Superior temporal gyrus (tissue), 1 donor: ENCODE results near the gene SLC34A1.
"Not testable (repeated sequence)": the region's sequence is repeated elsewhere in the genome, so short reads cannot be mapped to it uniquely, and the experiment has no call there.

ENCODE experiments used
- DNase-seq: peaks from one replicate; pipeline ENCODE4 v3.0.0-alpha.2; 2016; ENCODE audit errors: extremely low spot score

The SLC34A1 gene

GRCh38 chr5:177410575-177410974 is 26.3 kb downstream of the SLC34A1 start:
- DNase-seq = no peak

GRCh38 chr5:177412603-177413233 is 28.5 kb downstream of the SLC34A1 start:
- no peak for DNase-seq

- DNase-seq = no peak
Measured at GRCh38 chr5:177414481-177414880, 30.2 kb downstream of the SLC34A1 start.

GRCh38 chr5:177417081-177417480 is 32.8 kb downstream of the SLC34A1 start:
- DNase-seq = not testable (repeated sequence)

GRCh38 chr5:177419046-177419445 is 34.8 kb downstream of the SLC34A1 start:
- DNase-seq = no peak

- not testable (repeated sequence) for DNase-seq
Measured at GRCh38 chr5:177420472-177420871, 36.2 kb downstream of the SLC34A1 start.

- DNase-seq = no peak
Measured at GRCh38 chr5:177421062-177421798, 37.0 kb downstream of the SLC34A1 start.

- no peak for DNase-seq
Measured at GRCh38 chr5:177423671-177424070, 39.4 kb downstream of the SLC34A1 start.

- no peak for DNase-seq
Measured at GRCh38 chr5:177425196-177425800, 41.1 kb downstream of the SLC34A1 start.

GRCh38 chr5:177425801-177426565 is 41.7 kb downstream of the SLC34A1 start:
- peak; percentile 100 for DNase-seq

- DNase-seq = no peak
Measured at GRCh38 chr5:177426566-177427210, 42.5 kb downstream of the SLC34A1 start, which contains the start of gene GRK6. TSS of gene GRK6 (plus strand) at chr5:177426676. CDS start at chr5:177426846, 170 bp downstream.

GRCh38 chr5:177427211-177427822 is 43.1 kb downstream of the SLC34A1 start:
- DNase-seq = peak; percentile 14

- DNase-seq = no peak
Measured at GRCh38 chr5:177427919-177428573, 43.8 kb downstream of the SLC34A1 start.

GRCh38 chr5:177428574-177429217 is 44.5 kb downstream of the SLC34A1 start:
- DNase-seq = no peak

GRCh38 chr5:177429248-177430040 is 45.2 kb downstream of the SLC34A1 start:
- no peak for DNase-seq

GRCh38 chr5:177430140-177430951 is 46.1 kb downstream of the SLC34A1 start:
- no peak for DNase-seq

- DNase-seq = no peak
Measured at GRCh38 chr5:177430972-177431316, 46.7 kb downstream of the SLC34A1 start.

- no peak for DNase-seq
Measured at GRCh38 chr5:177431317-177432142, 47.3 kb downstream of the SLC34A1 start.
